GM19467 (cell line): ENCODE data around the gene LDB1.

Experiments
- ATAC-seq: cut with Tn5 transposase; IDR thresholded peaks from one replicate; pipeline ENCODE4 v1.9.1; 2021; ENCODE audit warnings: mild to moderate bottlenecking, moderate library complexity; ENCODE audit not compliant: unreplicated experiment

LDB1 gene

DNA sequence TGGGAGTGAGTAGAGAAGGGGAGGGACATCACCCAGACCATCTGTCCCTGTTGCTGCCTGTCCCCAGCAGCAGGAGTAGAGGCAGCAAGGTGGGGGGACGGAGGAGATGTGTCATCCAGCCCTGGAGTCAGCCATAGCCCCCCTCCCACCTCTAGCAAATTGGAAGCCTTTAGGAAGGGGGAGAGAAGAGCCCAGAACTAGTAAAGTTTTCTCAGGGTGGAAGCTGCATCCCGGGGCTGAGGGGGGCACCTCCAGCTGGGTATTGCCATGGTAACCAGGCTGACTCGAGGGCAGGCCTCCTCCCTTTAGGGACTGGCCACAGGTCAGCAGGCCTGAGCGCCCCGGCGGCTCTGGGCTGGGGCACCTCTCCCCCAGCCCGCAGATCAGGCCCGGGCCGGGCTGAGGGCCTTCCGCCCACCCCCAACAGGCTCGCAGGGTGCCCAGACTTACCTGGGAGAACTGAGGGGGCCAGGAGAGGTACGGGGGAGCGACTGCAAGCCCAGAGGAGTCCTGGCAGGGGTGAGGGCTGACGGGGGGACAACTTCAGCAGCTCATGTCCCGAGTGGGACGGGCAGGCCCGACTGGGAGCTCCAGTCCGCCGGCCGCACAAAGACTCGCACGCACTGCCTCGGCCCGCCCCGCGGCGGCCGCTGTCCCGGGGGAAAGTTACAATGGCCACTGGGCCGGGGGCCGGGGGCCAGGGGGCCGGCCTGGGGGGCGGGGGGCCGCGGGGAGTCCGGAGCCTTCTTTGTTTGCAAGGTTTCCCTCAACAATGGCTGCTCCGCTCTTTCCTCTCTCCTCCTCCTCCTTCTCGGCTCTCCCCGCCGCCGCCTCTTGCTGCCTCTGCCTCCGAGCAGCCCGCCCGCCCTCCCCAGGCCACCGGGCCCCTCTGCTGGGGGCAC lies 6.0 kb downstream of the LDB1 start:
- peak; percentile 8 for ATAC-seq

DNA sequence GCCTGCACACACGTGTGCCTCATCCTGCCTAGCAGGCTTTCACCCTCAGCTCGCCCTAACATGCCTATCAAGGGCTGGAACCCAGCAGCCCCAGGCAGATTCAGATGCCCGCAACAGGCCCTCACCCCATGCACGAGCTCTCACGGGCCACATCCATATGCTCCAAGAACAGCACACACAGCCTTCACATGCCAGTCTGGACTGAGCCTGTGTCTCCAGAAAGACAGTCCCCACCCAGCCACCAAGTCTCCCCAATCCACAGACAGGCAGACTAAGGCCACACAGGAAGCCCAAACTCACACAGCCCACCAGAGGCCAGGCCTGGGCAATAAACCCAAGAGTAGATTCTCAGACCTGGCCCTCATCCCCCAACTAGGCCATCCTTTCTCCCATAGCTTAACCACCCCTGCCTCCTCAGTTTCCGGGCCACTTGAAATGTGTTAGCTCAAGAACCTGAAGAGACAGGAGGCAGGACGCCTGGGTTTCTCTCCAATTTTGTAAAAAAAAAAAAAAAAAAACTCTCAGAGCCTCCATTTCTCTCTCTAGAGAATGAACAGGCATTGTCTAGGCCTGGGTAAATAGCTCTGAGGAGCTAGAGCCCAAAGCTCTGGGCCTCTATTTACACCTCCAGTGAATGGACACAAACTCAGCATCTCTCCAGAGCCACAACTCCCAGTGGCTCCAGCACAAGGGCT lies 6.8 kb downstream of the LDB1 start:
- no peak for ATAC-seq

DNA sequence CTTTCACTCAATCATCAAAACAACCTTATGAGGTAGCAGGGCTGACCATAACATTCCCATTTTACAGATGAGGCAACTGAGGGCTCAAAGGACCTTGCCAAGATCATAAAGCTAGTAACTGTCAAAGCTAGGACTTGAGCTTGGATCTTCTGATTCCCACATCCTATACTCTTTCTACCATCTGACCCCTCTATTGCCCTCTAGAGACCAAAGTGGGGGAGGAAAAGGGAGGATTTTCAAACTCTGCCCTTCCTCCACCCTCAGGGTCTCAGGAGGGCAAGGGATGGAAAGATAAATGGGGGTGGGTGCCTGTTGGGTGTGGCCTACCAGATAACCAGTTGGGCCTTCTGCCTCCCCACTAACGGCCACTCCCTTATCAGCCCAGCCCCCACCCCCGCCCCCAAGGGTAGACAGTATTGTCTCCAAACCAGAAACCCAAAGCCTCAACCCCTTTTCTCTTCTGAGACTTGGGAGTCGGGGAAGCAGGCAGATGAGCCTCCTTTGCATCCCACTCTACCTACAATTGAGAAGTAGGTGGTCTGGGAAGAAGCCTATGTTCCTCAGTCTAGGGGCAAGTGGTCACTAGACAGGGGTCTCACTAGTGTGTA lies 7.9 kb downstream of the LDB1 start:
- ATAC-seq = no peak

DNA sequence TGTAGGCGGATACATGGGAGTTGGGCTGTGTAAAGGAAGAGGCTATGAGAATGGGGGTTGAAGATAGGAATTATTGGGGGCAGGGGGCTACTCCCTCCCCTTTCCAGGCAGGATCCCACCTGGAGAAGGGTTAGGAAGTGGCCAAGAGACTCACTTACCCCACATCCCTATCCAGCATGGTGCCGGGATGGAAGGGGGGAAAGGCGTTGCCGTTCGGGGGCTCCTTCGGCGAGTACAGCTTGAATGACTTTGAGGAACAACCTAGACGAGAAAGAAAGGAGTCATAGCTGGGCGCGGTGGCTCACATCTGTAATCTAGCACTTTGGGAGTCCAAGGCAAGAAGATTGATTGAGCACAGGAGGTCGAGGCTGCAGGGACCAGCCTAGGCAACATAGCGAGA lies 8.9 kb downstream of the LDB1 start:
- no peak for ATAC-seq

DNA sequence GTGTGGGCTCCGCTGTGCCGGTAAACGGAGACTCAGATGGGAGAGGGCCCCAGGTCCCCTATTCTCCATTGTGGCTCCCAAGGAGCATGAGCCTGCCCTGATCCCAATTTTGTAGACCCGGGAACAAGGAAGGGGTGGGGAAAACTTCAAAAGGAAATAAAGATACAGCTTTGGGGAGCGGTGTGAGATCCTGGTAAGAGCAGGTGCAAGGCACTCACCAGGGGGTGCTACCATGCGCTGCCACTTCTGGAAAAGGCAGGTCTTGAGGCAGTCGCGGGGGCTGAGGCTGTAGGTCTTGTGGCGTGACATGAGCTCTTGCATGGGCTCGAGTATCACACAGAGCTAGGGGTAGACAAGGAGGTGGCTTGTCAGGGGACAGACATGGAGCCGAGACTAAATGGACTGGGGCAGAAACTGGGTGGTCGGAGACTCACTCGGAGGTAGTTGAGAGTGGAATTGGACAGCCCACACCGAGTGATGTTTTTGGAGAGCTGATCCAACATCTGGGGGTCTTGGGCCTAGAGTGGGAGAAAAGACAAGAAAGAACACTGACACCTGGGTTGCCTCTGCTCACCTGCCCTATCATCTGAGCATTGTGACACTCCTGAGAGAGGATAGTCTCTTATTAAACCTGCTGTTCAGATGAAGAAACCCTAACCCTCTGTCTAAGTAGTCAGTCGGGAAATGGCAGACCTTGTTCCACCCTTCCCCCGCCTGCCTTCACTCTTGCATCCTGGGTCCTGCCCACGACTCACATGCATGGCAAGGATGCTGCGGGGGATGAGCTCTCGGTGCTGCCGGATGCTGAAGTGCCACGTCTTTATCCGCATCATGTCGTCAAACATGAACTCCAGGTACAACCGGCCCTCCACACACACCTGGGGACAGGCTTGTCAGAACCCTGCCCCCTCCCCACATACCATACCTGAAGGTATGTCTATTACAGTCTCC lies 10.7 kb downstream of the LDB1 start:
- ATAC-seq = no peak

DNA sequence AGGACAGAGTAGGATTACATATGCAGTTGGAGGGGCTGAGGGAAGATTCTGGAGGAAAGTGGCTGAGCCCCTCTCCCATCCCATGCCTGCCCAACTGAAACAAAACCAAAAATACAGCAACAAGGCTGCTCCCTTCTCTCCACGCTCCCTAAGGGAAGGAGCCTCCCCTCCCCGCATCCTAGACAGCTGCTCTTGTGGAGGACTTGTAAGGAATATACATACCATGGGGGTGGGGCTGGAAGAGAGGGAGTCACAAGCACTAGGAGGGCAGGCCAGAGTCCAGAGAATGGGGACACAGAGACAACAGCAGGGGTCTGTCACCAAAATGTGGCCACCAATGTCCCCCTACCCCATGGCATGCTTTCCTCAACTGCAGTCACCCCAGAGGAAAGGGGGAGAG lies 13.2 kb downstream of the LDB1 start:
- ATAC-seq = no peak

DNA sequence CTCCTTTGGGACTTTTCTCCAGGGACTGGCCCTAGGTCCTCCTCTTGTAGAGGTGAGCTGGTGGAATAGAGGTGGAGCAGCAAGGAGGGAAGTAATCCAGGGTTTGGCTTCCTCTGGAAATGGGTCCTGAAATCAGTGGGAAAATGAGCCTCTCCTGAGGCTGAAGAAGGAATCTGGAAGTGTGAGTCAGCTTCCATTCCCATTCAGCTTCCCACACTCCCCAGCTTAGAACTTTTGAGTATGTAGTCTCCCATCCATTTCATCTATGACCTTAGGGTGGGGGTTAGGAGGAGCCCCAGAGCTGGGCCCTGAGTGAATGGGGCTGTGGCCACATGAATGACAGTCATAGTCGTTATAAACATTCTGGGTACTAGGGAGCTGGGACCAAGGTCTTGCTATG lies 17.7 kb downstream of the LDB1 start:
- no peak for ATAC-seq

DNA sequence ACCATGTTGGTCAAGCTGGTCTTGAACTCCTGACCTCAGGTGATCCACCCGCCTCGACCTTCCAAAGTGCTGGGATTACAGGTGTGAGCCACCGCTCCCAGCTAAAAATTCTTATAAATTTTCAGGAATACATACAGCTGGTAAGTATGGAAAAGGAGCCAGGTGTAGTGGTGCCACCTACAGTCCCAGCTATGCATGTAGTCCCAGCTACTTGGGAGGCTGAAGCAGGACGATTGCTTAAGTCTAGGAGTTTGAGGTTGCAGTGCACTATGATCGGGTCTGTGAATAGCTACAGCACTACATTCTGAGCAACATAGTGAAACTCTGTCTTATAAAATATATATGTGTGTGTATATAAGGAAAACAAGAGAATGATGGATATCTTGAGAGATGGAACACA lies 19.0 kb downstream of the LDB1 start:
- no peak for ATAC-seq

DNA sequence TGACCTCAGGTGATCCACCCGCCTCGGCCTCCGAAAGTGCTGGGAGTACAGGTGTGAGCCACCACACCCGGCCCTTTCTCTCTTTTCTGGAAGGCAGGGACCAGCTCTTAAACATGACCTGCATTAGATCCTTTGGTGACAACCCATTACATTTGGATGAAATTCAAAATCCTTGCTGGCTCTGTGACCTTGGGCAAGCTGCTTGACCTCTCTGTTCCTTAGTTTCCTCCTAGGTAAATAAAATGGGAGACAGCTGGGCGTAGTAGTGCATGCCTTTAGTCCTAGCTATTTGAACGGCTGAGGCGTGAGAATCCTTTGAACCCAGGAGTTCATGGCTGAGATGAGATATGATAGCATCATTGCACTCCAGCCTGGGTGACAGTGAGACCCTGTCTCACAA lies 23.7 kb downstream of the LDB1 start:
- ATAC-seq = no peak

DNA sequence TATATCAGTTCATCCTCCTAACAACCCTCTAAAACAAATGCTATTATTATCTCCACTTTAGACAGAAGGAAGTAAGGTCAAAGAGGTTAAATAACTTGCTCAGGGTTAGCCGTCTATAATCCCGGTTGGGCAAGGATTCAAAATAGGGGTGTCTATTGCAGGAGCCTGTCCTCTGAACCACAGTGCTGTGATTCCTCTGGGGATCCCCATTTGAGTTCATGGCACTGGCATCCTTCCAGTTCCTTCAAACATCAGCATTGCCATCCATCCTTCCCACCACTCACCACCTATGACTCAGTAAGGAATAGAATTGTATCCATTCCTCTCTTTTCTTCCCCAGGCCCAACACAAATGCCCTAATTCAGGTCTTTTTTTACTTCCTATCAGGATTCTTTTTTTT lies 29.4 kb downstream of the LDB1 start:
- no peak for ATAC-seq

DNA sequence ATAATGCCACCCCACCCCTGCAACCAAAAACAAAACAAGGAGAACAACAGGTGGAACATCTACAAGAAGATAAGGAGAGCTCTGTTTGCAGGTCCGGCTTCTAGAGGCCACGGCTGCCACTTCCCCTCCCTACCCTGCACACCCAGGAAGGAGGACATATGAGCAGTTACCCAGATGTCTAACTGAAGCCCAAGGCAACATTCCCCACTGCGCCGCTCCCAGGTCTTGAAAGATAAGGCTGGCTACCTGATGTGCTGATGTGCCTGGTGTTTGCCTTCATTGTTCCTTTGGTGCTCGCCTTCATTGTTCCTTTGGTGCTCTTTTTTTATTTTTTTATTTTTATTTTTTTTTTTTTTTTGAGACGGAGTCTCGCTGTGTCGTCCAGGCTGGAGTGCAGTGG lies 34.0 kb downstream of the LDB1 start:
- no peak for ATAC-seq

DNA sequence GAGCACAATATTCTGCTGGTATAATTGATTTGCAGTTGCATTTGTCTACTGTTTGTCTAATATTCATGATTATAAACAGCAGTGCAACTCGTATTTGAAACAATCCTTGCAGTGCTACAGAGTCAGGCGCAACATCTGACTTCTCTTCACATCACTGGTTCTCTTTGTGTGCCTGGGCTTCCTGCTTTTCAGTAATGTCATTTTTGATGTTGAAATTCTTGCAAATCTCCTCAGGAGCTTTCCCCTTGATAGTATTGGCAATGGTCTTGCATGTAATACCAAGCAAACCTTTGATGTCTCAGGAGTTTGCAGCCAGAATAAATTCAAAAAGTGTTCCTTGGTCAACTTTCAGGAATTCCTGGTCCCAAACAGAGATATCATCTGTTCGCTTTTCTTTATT lies 34.8 kb downstream of the LDB1 start:
- ATAC-seq = no peak

DNA sequence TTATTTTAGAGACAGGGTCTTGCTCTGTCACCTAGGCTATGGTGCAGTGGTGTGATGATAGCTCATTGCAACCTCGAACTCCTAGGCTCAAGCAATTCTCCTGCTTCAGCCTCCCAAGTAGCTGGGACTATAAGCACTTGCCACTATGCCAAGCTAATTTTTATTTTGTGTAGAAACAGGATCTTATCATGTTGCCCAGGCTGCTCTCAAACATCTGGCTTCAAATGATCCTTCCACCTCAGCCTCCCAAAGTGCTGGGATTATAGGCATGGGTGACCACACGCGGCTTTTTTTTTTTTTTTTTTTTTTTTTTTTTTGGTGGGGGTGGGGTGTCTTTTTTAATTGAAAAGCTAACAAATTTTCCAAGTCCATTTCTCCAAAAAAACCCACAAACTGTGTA lies 36.6 kb downstream of the LDB1 start:
- ATAC-seq = no peak

DNA sequence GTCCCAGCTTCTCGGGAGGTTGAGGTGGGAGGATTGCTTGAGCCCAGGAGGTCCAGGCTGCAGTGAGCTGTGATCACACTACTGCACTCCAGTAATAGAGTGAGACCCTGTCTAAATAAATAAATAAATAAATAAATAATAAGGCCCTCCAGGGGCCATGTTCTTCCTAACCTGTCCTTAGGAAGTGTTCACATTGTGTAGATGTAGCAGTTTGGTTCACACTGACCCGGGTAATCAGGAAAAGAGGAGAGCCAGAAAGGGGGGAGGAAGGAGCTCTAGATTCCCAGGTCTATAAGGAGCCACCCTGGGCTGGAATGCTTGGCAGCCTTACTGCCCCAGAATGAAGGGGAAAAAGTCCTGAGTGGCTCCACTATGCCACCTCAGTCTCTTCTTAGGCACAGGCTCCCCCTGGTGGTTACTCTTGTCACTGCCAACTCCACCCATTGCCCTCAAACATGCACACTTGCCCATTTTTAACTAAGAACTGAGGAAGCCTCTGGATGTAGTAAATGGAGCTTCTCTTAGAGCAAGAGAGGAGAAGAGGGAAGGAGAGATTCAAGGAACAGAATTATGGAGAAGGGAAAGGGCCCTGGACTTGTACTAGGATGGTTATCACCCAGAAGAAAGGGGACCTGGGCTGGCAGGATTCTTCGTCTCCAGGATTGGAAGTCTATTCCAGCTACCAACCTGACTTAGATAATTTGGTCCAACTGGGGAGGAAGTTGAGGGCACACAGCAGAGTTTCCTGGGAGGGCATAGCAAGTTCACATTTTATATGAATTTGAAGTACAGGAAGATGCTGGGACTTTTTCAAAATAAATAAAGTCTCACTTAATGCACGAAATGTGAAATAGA lies 47.3 kb downstream of the LDB1 start:
- ATAC-seq = no peak

DNA sequence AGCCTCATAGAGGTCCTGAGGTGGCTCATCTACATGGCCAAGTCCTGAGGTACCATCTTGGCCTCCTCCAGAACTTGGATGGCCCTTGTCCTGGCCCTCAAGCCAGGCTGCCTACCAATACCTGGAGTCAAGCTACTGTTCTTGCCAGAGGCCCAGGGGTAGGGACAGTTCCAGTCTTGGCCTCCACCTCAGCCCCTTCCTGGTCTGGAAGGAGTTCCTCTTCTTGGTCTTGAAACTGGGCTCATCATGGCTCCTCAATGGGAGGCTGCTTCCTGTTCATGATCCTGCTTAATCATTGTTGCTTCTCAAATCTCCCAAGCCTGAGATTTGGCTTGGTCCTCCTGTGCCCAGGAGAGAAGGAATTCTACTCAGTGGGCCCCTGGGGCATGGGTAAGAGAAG lies 51.1 kb downstream of the LDB1 start:
- no peak for ATAC-seq

DNA sequence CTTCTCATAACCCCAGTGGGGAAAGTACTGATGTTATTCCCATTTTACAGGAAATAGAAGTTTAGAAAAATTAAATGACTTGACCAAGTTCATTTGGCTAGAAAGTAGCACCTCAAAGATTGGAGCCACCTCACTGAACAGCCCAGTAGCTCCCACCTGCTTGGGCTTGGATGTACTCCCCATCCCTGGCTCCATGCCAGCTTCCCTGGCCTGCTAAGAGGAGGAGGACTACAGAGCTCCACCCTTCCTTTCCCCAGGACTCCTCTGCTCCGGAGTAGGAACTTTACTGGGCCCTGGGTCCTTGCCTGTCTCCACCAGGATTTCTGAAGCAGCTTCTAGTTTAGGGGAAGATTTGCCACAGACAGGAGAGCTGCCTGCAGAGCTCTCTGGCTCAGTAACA lies 52.0 kb downstream of the LDB1 start:
- ATAC-seq = no peak

DNA sequence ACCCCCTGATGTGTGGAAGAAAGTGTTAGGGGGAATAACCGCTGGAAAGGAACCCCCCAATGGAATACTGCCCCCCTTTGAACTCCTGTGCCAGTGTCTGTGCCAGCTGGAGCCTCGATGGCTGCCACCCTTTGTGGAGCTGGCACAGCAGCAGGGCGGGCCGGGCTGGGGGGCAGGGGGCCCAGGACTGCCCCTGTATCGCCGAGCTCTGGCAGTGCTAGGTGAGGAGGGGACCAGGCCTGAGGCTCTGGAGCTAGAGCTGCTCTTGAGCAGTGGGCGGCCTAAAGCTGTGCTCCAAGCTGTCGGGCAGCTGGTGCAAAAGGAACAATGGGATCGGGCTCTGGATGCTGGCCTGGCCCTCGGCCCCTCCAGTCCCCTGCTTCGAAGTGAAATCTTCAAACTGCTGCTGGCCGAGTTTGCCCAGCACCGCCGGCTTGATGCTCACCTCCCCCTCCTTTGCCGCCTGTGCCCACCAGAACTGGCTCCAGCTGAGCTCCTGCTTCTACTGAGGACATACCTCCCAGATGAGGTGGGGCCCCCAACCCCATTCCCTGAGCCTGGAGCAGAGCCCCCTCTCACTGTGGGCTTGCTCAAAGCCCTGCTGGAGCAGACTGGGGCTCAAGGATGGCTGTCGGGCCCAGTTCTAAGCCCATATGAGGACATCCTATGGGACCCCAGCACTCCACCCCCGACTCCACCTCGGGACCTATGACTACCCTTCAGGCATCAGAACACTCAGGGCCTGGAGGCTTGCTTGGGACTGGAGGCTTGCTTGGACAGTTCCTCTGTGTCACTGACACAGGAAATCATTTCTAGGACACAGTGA lies 52.9 kb downstream of the LDB1 start:
- no peak for ATAC-seq

DNA sequence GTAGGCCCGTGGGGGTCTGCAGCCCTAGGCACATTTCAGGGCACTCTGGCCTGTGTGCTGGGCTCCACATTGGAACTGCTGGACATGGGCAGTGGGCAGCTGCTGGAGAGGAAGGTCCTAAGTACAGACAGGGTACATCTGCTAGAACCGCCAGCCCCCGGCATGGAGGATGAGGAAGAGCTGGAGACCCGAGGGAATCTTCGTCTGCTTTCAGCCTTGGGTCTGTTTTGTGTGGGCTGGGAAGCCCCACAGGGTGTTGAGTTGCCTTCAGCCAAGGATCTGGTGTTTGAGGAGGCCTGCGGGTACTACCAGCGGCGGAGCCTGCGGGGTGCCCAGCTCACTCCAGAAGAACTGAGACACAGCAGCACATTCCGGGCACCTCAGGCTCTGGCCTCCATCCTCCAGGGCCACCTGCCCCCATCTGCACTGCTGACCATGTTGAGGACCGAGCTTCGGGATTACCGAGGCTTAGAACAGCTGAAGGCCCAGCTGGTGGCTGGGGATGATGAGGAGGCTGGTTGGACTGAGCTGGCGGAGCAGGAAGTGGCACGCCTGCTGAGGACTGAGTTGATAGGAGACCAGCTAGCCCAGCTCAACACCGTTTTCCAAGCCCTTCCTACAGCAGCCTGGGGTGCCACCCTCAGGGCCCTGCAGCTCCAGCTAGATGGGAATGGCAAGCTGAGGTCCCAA lies 53.6 kb downstream of the LDB1 start:
- ATAC-seq = no peak
